BJ (cell line): ENCODE measurements around the gene CUEDC2. TPM values are rescaled to one million over a fixed set of nuclear protein-coding genes. Genes with fewer than 3 reads are reported as not detected.

Source experiments
- CTCF ChIA-PET: fragments of 350-600 bp; formaldehyde crosslinking; extraction: SDS; loops from one replicate; lab custom pipeline; 2021; ENCODE audit warnings: antibody characterized with exemption, inconsistent platforms; lab: Yijun Ruan, JAX
- POLR2A ChIA-PET: fragments of 300-600 bp; sonication (Branson Sonifier 250); formaldehyde crosslinking; extraction: SDS; loops from one replicate; lab custom pipeline; 2021; ENCODE audit warnings: antibody characterized with exemption; lab: Charles Lee
- DNase-seq: peaks from one replicate; pipeline ENCODE4 v3.0.0-alpha.2; 2011; ENCODE audit warnings: low read depth
- H3K27me3 ChIP-seq: 2 replicates; pipeline ENCODE4 v1.6.0; 2011; ENCODE audit warnings: low read length; ENCODE audit not compliant: control insufficient read depth, insufficient read depth
- H3K36me3 ChIP-seq: 2 replicates; pipeline ENCODE4 v1.5.1; 2011; ENCODE audit warnings: low read length; ENCODE audit not compliant: control insufficient read depth, insufficient read depth
- H3K4me3 ChIP-seq: 2 replicates; pipeline ENCODE4 v1.5.1; 2011; ENCODE audit warnings: low read depth, mild to moderate bottlenecking, control low read depth, low read length
- CTCF ChIP-seq: IDR thresholded peaks from 2 replicates; pipeline ENCODE4 v1.5.1; 2011; ENCODE audit warnings: low read depth, mild to moderate bottlenecking, control low read depth, inconsistent platforms, low read length, moderate library complexity; ENCODE audit not compliant: insufficient read depth
- polyA plus RNA-seq: library from polyadenylated mRNA; depleted of rRNA; stranded (reverse); fragments of >200 nt; gene quantifications from 2 replicates; pipeline ENCODE4 v1.2.3, GENCODE V29; 2011

Gene CUEDC2
- polyA plus RNA-seq, 1 experiment: 74.4 TPM

DNA sequence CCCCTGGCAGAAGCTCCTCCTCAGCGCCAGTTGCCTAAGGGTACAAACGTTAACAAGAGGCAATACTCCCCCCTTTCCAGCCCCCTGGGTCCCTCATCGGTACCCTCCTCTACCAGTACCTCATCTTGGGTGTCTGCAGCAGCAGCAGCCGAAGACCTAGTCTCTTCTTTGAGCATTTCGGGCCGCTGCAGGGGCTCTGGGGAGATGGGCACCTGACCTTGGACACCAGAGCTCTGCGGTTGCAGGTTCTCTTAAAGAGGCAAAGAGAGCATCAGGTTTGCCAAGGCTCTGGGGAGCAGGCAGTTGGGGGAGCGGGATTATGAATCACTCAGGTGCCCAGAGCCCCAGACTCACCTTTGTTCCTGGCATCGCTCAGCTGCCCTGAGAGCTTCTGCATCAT is 8.2 kb downstream of the CUEDC2 start:
- TF ChIP-seq CTCF: no peak
- no peaks in the 10 kb centered on the region for H3K27me3 ChIP-seq
- no peak for DNase-seq
- peaks cover 8% of the 10 kb centered on the region for H3K36me3 ChIP-seq
- H3K4me3 ChIP-seq: no peak overlapping the region
- ChIA-PET POLR2A (interaction anchor here (0.5 kb wide), 1 partner anchor 28 kb away, joined by 4 read pairs; no protein-coding TSS in a partner anchor), CTCF (interaction anchor here (0.8 to 7.0 kb wide), 9 partner anchors 8 to 197 kb away, joined by 3 to 60 read pairs (median 14); partner anchors contain the start of genes CUEDC2 and ELOVL3)

GRCh38 chr10:102423372-102423968 is 8.9 kb downstream of the CUEDC2 start:
- no peak for TF ChIP-seq CTCF
- ChIA-PET POLR2A (no interaction called here), CTCF (interaction anchor here (0.6 to 7.0 kb wide), 21 partner anchors 9 to 291 kb away, joined by 3 to 60 read pairs (median 5); partner anchors contain the start of genes C10orf95, CUEDC2, ELOVL3 and PPRC1)
- Histone ChIP-seq H3K36me3 (peaks cover 8% of the 10 kb centered on the region), H3K27me3 (no peaks in the 10 kb centered on the region), H3K4me3 (no peak overlapping the region)
- no peak for DNase-seq

DNA sequence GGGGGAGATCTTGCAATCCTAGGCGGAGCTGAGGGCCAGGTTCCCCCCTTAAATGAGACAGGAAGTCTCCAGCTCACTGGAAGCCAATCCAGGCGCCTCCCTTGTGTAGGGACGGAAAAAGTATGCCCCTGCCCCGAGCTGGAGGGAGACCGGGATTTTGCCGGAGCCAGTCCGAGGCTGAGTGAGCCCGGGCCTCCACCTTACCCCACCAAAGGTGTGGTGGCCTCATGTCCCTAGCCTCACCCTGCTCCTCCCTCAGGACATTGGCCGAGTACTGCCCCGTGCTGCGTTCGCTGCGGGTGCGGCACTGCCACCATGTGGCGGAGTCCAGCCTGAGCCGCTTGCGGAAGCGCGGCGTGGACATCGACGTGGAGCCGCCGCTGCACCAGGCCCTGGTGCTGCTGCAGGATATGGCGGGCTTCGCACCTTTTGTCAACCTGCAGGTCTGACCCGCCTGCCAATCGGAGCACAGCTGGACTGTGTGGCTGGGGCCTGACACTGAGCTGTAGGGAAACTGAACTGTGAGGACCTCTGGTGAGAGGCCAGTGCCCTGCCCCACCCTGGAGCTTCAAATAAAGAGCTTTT is 9.7 kb downstream of the CUEDC2 start:
- peaks cover 8% of the 10 kb centered on the region for H3K36me3 ChIP-seq
- peaks cover 4% of the 10 kb centered on the region for H3K27me3 ChIP-seq
- ChIA-PET POLR2A (no interaction called here), CTCF (interaction anchor here (0.6 to 7.0 kb wide), 27 partner anchors 10 to 290 kb away, joined by 3 to 60 read pairs (median 5); partner anchors contain the start of genes C10orf95, CUEDC2, ELOVL3 and PPRC1)
- no peak for DNase-seq
- TF ChIP-seq CTCF: peak; percentile 94
- peak overlapping the region; percentile 82 for H3K4me3 ChIP-seq

DNA sequence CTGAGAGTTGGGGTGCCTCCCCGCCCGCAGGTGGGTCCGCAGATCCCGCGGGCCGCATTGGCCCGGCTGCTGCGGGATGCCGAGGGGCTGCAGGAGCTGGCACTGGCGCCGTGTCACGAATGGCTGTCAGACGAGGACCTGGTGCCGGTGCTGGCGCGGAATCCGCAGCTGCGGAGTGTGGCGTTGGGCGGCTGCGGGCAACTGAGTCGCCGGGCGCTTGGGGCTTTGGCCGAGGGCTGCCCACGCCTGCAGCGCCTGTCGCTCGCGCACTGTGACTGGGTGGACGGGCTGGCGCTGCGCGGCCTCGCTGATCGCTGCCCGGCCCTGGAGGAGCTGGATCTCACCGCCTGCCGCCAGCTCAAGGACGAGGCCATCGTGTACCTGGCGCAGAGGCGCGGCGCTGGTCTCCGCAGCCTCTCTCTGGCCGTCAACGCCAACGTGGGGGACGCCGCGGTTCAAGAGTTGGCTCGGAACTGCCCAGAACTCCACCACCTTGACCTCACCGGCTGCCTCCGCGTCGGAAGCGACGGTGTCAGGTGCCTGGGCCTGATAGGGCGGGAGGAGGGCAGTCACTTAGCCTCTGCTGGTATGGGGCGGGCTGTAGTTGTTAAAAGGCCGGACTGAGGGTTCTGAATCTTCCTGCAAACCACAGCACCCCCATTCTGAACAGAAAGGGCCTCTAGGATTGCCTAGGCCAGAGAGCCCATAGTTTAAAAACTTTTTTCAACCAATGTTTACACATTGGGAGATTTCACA is 10.4 kb downstream of the CUEDC2 start:
- no peak for TF ChIP-seq CTCF
- peak overlapping the region; percentile 82 for H3K4me3 ChIP-seq
- H3K36me3 ChIP-seq: peaks cover 8% of the 10 kb centered on the region
- POLR2A ChIA-PET: interaction anchor here (0.5 to 3.1 kb wide), 2 partner anchors 10 to 26 kb away, joined by 3 to 7 read pairs; partner anchors contain the start of genes CUEDC2 and NFKB2
- no peak for DNase-seq
- peaks cover 4% of the 10 kb centered on the region for H3K27me3 ChIP-seq
- CTCF ChIA-PET: interaction anchor here (0.8 to 7.0 kb wide), 21 partner anchors 11 to 264 kb away, joined by 3 to 60 read pairs (median 12); partner anchors contain the start of genes CUEDC2 and ELOVL3
